Pericardium fibroblast (primary cell): ENCODE data around the gene ZNF165. TPM values are rescaled to one million over a fixed set of nuclear protein-coding genes. Genes with fewer than 3 reads are reported as not detected.

Experiments used
- total RNA-seq: library from RNA; depleted of rRNA; stranded (reverse); fragments of >200 nt; gene quantifications from 2 replicates; pipeline ENCODE4 v1.2.3, GENCODE V29; 2015

The ZNF165 gene
- total RNA-seq, result under 0.01 TPM in 1 of 2 replicates, not detected in the other

DNA sequence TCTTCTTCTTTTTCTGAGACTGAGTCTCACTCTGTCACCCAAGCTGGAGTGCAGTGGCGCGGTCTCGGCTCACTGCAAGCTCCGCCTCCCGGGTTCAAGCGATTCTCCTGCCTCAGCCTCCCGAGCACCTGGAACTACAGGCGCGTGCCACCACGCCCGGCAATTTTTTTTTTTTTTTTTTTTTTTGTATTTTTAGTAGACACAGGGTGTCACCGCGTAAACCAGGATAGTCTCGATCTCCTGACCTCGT lies at the start of gene ZNF165:
Gene ZNF165, plus strand, starts transcription at position 188 of the 250 bp plus-strand sequence. CDS start 4,913 bp downstream, outside the sequence.

GRCh38 chr6:28124350-28124970 lies 44.1 kb downstream of the ZNF165 start, which contains the start of gene ZSCAN16:
ZSCAN16 (plus strand) TSS chr6:28124609; CDS start chr6:28125444, 835 bp downstream.

Other genes starting within 250 kb of the ZNF165 start
- gene OR2B2, start 168.2 kb upstream of the ZNF165 start, total RNA-seq, result not detected in 2 replicates
- gene OR2B6, start 123.3 kb upstream of the ZNF165 start, total RNA-seq, result not detected in 2 replicates
- gene ZSCAN16, start 44.0 kb downstream of the ZNF165 start, total RNA-seq, result 0.09 and 0.58 TPM in 2 replicates
- gene ZKSCAN8, start 61.3 kb downstream of the ZNF165 start, total RNA-seq, result 9.5 and 12.0 TPM in 2 replicates
- 4.3 and 7.1 TPM in 2 replicates for gene ZSCAN9, start 144.7 kb downstream of the ZNF165 start, total RNA-seq
- gene ZKSCAN4, start 171.7 kb downstream of the ZNF165 start, total RNA-seq, result 4.2 and 5.4 TPM in 2 replicates
- gene NKAPL, start 178.7 kb downstream of the ZNF165 start, total RNA-seq, result 2.3 and 3.7 TPM in 2 replicates
- gene ZSCAN26, start 186.6 kb downstream of the ZNF165 start, total RNA-seq, result 7.4 and 10.3 TPM in 2 replicates
- gene PGBD1, start 201.0 kb downstream of the ZNF165 start, total RNA-seq, result 3.7 and 5.0 TPM in 2 replicates